A549 (cell line): ENCODE results near the gene NEK9. TPM values are rescaled to one million over a fixed set of nuclear protein-coding genes. Genes with fewer than 3 reads are reported as not detected.

Experiments
- ATAC-seq, 2 experiments: fragments of 200-7000 bp in 1 of 2; fragments of >200 bp in 1 of 2; cut with Nextera tagmentation in 1 of 2; cut with Tn5 transposase in 1 of 2; 3 replicates each; pipeline versions ENCODE4 v1.8.0 to v1.9.1; 2018 to 2020; ENCODE audit warnings: mild to moderate bottlenecking in 1 of 2, moderate library complexity in 1 of 2
- CTCF ChIA-PET: fragments of 300-600 bp; sonication (Branson Sonifier 250); formaldehyde crosslinking; extraction: SDS; loops from one replicate; lab custom pipeline; 2021; ENCODE audit warnings: antibody characterized with exemption, inconsistent platforms; lab: Yijun Ruan, JAX
- POLR2A ChIA-PET: fragments of 350-600 bp; formaldehyde crosslinking; extraction: SDS; loops from one replicate; lab custom pipeline; 2021; ENCODE audit warnings: antibody characterized with exemption, inconsistent platforms; lab: Yijun Ruan, JAX
- DNase-seq, 2 experiments: peaks; one replicate each; pipeline versions ENCODE4 v3.0.0 to v3.0.0-alpha.2; 2011 to 2016; ENCODE audit warnings: low read depth in 1 of 2, low spot score in 1 of 2
- FAIRE-seq: peaks from 2 replicates; lab custom pipeline; 2011; peaks lifted over from hg19 to GRCh38; lab: Jason Lieb, UNC
- H3K27ac ChIP-seq, 2 experiments: fragments of >200 bp; sonication (Bioruptor Twin); formaldehyde crosslinking; 3 replicates each; pipeline ENCODE4 v1.5.1; 2016 to 2017
- H3K4me1 ChIP-seq: fragments of >200 bp; sonication (Bioruptor Twin); formaldehyde crosslinking; 3 replicates; pipeline ENCODE4 v1.6.1; 2016
- H3K4me2 ChIP-seq: fragments of >200 bp; sonication (Bioruptor Twin); formaldehyde crosslinking; 3 replicates; pipeline ENCODE4 v1.6.1; 2016
- H3K4me3 ChIP-seq: fragments of >200 bp; sonication (Bioruptor Twin); formaldehyde crosslinking; 3 replicates; pipeline ENCODE4 v1.5.1; 2016
- H3K9me3 ChIP-seq: fragments of >200 bp; sonication (Bioruptor Twin); formaldehyde crosslinking; 3 replicates; pipeline ENCODE4 v1.6.1; 2016
- BHLHE40 ChIP-seq: IDR thresholded peaks from 2 replicates; pipeline ENCODE4 v1.6.1; 2012; ENCODE audit warnings: low read depth, low read length, inconsistent platforms
- CEBPB ChIP-seq, 2 experiments: fragments of >200 bp in 1 of 2; sonication (Bioruptor Twin) in 1 of 2; formaldehyde crosslinking in 1 of 2; IDR thresholded peaks; 2 replicates each; pipeline ENCODE4 v1.6.1; 2012 to 2016
- CHD2 ChIP-seq: fragments of 150-350 bp; IDR thresholded peaks from 2 replicates; pipeline ENCODE4 v1.6.1; 2014; ENCODE audit warnings: low read length; ENCODE audit not compliant: partially characterized antibody
- ESRRA ChIP-seq: fragments of 150-350 bp; IDR thresholded peaks from 2 replicates; pipeline ENCODE4 v1.6.1; 2014; ENCODE audit warnings: mild to moderate bottlenecking, low read length, borderline replicate concordance
- FOSB ChIP-seq: fragments of 250-450 bp; sonication (Bioruptor Pico); IDR thresholded peaks from 2 replicates; pipeline ENCODE4 v1.5.0; 2020; ENCODE audit warnings: mild to moderate bottlenecking, moderate library complexity
- HDAC2 ChIP-seq: fragments of 200-600 bp; sonication (generic); IDR thresholded peaks from 2 replicates; pipeline ENCODE4 v1.6.1; 2016
- HOXB5 ChIP-seq: fragments of 250-450 bp; sonication (Bioruptor Pico); IDR thresholded peaks from 2 replicates; pipeline ENCODE4 v1.5.0; 2020; ENCODE audit warnings: mild to moderate bottlenecking, moderate library complexity
- JUN ChIP-seq, 2 experiments: fragments of >200 bp; sonication (Bioruptor Twin); formaldehyde crosslinking; IDR thresholded peaks; 2 replicates in 1 of 2; 3 replicates in 1 of 2; pipeline ENCODE4 v1.6.1; 2016 to 2017
- MYC ChIP-seq: IDR thresholded peaks from 2 replicates; pipeline ENCODE4 v1.6.1; 2012; ENCODE audit warnings: mild to moderate bottlenecking, inconsistent platforms, low read length, improper control_type of control experiment, borderline replicate concordance
- NPAS2 ChIP-seq: fragments of 250-450 bp; sonication (Bioruptor Pico); IDR thresholded peaks from 2 replicates; pipeline ENCODE4 v1.8.0; 2022; ENCODE audit warnings: mild to moderate bottlenecking, moderate library complexity, borderline replicate concordance
- NR3C1 ChIP-seq: fragments of >200 bp; sonication (Bioruptor Twin); formaldehyde crosslinking; IDR thresholded peaks from 3 replicates; pipeline ENCODE4 v1.6.1; 2017
- POLR2AphosphoS2 ChIP-seq: conservative IDR thresholded peaks from 2 replicates; pipeline ENCODE4 v1.6.1; 2012; ENCODE audit warnings: low read length, improper control_type of control experiment, inconsistent platforms
- RAD21 ChIP-seq, 2 experiments: fragments of >200 bp in 1 of 2; sonication (Bioruptor Twin) in 1 of 2; formaldehyde crosslinking in 1 of 2; IDR thresholded peaks in 1 of 2; conservative IDR thresholded peaks in 1 of 2; 2 replicates in 1 of 2; 3 replicates in 1 of 2; pipeline ENCODE4 v1.6.1; 2012 to 2018; ENCODE audit warnings: inconsistent platforms in 1 of 2
- RARB ChIP-seq: fragments of 250-450 bp; sonication (Bioruptor Pico); IDR thresholded peaks from 2 replicates; pipeline ENCODE4 v1.8.0; 2021; ENCODE audit warnings: mild to moderate bottlenecking, moderate library complexity
- REST ChIP-seq: fragments of 200-600 bp; sonication (generic); IDR thresholded peaks from 2 replicates; pipeline ENCODE4 v1.6.1; 2016; ENCODE audit warnings: antibody characterized with exemption, mild to moderate bottlenecking, moderate library complexity
- TFCP2L1 ChIP-seq: fragments of 250-450 bp; sonication (Bioruptor Pico); IDR thresholded peaks from 2 replicates; pipeline ENCODE4 v1.5.0; 2021; ENCODE audit warnings: mild to moderate bottlenecking
- TP53 ChIP-seq: fragments of 250-450 bp; sonication (Bioruptor Pico); IDR thresholded peaks from 2 replicates; pipeline ENCODE4 v1.5.0; 2021; ENCODE audit warnings: mild to moderate bottlenecking, moderate library complexity
- USF2 ChIP-seq: fragments of 450-650 bp; IDR thresholded peaks from 2 replicates; pipeline ENCODE4 v1.6.1; 2014; ENCODE audit warnings: antibody characterized with exemption
- ZSCAN20 ChIP-seq: fragments of 250-450 bp; sonication (Bioruptor Pico); IDR thresholded peaks from 2 replicates; pipeline ENCODE4 v1.8.0; 2022; ENCODE audit warnings: mild to moderate bottlenecking, moderate library complexity
- WGBS: methylation state at CpG from one replicate; pipeline ENCODE4 v1.1.6; 2017; ENCODE audit errors: missing lambda C conversion rate; 5-methylcytosine and 5-hydroxymethylcytosine counted together
- polyA plus RNA-seq, 4 experiments: library from polyadenylated mRNA; depleted of rRNA in 3 of 4; stranded (reverse); fragments of >200 nt; fragmentation: RNase III in 1 of 4; extraction: RNeasy Plus Mini Kit Qiagen cat#74134 plus additional on column Dnase treatment in 1 of 4; gene quantifications; 2 replicates in 3 of 4; 3 replicates in 1 of 4; pipeline ENCODE4 v1.2.3, GENCODE V29; 2011 to 2017
- TF ChIP-seq, protein P1 (sequence below): IDR thresholded peaks from 2 replicates; pipeline ENCODE4 v1.6.1; 2012
- TF ChIP-seq, protein P2 (sequence below): fragments of 250-450 bp; sonication (Bioruptor Pico); IDR thresholded peaks from 2 replicates; pipeline ENCODE4 v1.5.0; 2021; ENCODE audit warnings: mild to moderate bottlenecking, moderate library complexity, borderline replicate concordance

The NEK9 gene
- polyA plus RNA-seq, 2 of the 4 experiments (the other 2 are of a cell fraction), result 49.4 to 75.9 TPM

GRCh38 chr14:75176142-75176820 lies 49.4 kb upstream of the NEK9 start, which contains the start of gene TMED10 (continued):
- TF ChIP-seq HOXB5 (CRISPR knock-in tag), result no peak
- TF ChIP-seq TP53, result peak; percentile 9; the same call in 1 of the 2 replicates
- TF ChIP-seq CEBPB (IDR thresholded peaks at IDR 0.05), result no peak; a peak in 1 of 4 replicates
- TF ChIP-seq NPAS2 (CRISPR knock-in tag), result no peak
- TF ChIP-seq TFCP2L1 (CRISPR knock-in tag), result 0 out of 2 replicates have a peak, but pooled peaks have one; percentile 51
- TF ChIP-seq USF2, result peak; percentile 95
- peak; percentile 74 to 82; a peak in 3 of 5 replicates for TF ChIP-seq JUN (IDR thresholded peaks at IDR 0.05)
- TF ChIP-seq RAD21 (conservative IDR thresholded peaks at IDR 0.05 in 1 of 2, IDR thresholded peaks at IDR 0.05 in 1 of 2), result peak in 1 of 2 experiments; percentile 28; a peak in 2 of 5 replicates
- no peak for TF ChIP-seq RARB (CRISPR knock-in tag)

GRCh38 chr14:75175677-75176141 lies 48.9 kb upstream of the NEK9 start:
- ATAC-seq, result peak in 1 of 2 experiments; percentile 12; a peak in 2 of 6 replicates
- WGBS, result 6% methylated on average over 10 of the region's 10 CpGs

GRCh38 chr14:75174066-75174465 lies 47.2 kb upstream of the NEK9 start:
- Histone ChIP-seq H3K27ac (no peak overlapping the region), H3K4me2 (peak overlapping the region; percentile 83), H3K4me3 (no peak overlapping the region), H3K4me1 (peaks cover 16% of the 10 kb centered on the region), H3K9me3 (no peaks in the 10 kb centered on the region)
- DNase-seq (no peak), FAIRE-seq (no peak), ATAC-seq (no peak)
- whole genome bisulfite sequencing, result 80% methylated on average over 2 of the region's 2 CpGs
- POLR2A ChIA-PET, result interaction anchor here (1.2 kb wide), 1 partner anchor 85 kb away, joined by 4 read pairs; no protein-coding TSS in a partner anchor
- CTCF ChIA-PET, result interaction anchor here (1.1 kb wide), 1 partner anchor 14 kb away, joined by 5 read pairs; no protein-coding TSS in a partner anchor
- TF ChIP-seq ESRRA, result no peak
- TF ChIP-seq REST, result peak; percentile 17; the same call in 1 of the 2 replicates
- TF ChIP-seq, all 56 proteins: peak for 1

More at GRCh38 chr14:75175677-75176141, 48.9 kb upstream of the NEK9 start:
- Histone ChIP-seq H3K27ac (peak overlapping the region; percentile 96), H3K9me3 (no peaks in the 10 kb centered on the region), H3K4me2 (peak overlapping the region; percentile 83), H3K4me1 (peaks cover 14% of the 10 kb centered on the region), H3K4me3 (peak overlapping the region; percentile 83)
- ChIA-PET CTCF (interaction anchor here (1.0 to 1.2 kb wide), 2 partner anchors 121 to 125 kb away, joined by 3 read pairs; no protein-coding TSS in a partner anchor), POLR2A (interaction anchor here (1.0 kb wide), 1 partner anchor 103 kb away, joined by 4 read pairs; the partner anchor contains the start of gene FOS)
- DNase-seq (peak in 1 of 2 experiments; percentile 65), FAIRE-seq (no peak)
- TF ChIP-seq CHD2 (peak; percentile 62), NPAS2 (CRISPR knock-in tag) (no peak)

DNA sequence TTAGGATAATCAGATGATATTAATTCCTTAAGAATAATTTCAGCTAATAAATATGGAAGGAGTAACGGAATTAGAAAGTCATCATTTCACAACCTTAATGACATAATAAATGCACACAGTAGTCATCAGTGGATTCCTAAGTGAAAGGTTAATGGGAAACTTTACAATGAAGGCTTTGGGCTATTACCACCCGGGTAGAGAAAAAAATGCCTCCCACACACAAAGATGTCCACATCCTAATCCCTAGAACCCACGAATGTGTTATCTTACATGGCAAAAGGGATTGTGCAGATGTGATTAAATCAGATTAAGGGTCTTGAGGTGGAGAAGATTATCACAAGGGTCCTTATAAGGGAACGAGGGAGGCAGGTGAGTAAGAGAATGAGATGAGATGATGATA lies 43.9 kb upstream of the NEK9 start:
- POLR2A ChIA-PET, result no interaction called here

More for the DNA sequence above, 43.9 kb upstream of the NEK9 start:
- DNase-seq (no peak), FAIRE-seq (no peak), ATAC-seq (no peak; a peak in 1 of 6 replicates)
- Histone ChIP-seq H3K9me3 (no peaks in the 10 kb centered on the region), H3K27ac (no peak overlapping the region), H3K4me3 (no peak overlapping the region), H3K4me1 (peaks cover 29% of the 10 kb centered on the region), H3K4me2 (no peak overlapping the region)
- TF ChIP-seq POLR2AphosphoS2 (no peak), FOSB (CRISPR knock-in tag) (no peak), ZSCAN20 (CRISPR knock-in tag) (no peak), BHLHE40 (no peak), JUN (IDR thresholded peaks at IDR 0.05) (no peak), NR3C1 (no peak), MYC (no peak), ESRRA (no peak), HOXB5 (CRISPR knock-in tag) (no peak), HDAC2 (no peak), RAD21 (conservative IDR thresholded peaks at IDR 0.05 in 1 of 2, IDR thresholded peaks at IDR 0.05 in 1 of 2) (no peak)
- TF ChIP-seq, protein P1, sequence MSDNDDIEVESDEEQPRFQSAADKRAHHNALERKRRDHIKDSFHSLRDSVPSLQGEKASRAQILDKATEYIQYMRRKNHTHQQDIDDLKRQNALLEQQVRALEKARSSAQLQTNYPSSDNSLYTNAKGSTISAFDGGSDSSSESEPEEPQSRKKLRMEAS, result no peak
- TF ChIP-seq, protein P2, sequence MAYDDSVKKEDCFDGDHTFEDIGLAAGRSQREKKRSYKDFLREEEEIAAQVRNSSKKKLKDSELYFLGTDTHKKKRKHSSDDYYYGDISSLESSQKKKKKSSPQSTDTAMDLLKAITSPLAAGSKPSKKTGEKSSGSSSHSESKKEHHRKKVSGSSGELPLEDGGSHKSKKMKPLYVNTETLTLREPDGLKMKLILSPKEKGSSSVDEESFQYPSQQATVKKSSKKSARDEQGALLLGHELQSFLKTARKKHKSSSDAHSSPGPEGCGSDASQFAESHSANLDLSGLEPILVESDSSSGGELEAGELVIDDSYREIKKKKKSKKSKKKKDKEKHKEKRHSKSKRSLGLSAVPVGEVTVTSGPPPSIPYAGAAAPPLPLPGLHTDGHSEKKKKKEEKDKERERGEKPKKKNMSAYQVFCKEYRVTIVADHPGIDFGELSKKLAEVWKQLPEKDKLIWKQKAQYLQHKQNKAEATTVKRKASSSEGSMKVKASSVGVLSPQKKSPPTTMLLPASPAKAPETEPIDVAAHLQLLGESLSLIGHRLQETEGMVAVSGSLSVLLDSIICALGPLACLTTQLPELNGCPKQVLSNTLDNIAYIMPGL (CRISPR knock-in tag), result no peak
- CTCF ChIA-PET, result no interaction called here
- WGBS, result 84% methylated on average over 4 of the region's 4 CpGs
